Measurements from ENCODE around the gene OR5T2. TPM values are rescaled to one million over a fixed set of nuclear protein-coding genes. Genes with fewer than 3 reads are reported as not detected.

OR5T2 gene
- total and polyA plus RNA-seq, 7 experiments from 2014 or later, result not detected

- POLR2A ChIA-PET, result no interaction called here
- H3K4me3 Mint-ChIP-seq, result no peak overlapping the region
These were observed 36.7 kb downstream of the OR5T2 start for GRCh38 chr11:56197367-56197766.

GRCh38 chr11:56196705-56197104, 37.4 kb downstream of the OR5T2 start:
- H3K4me3 ChIP-seq (ENCODE audit: low read length), result no peak overlapping the region
- H3K36me3 Mint-ChIP-seq, result no peaks in the 10 kb centered on the region
- no peak for DNase-seq
- no peak overlapping the region for H3K27ac ChIP-seq (ENCODE audit: low read depth, low read length)
- no peak overlapping the region for H3K27ac Mint-ChIP-seq
- H3K4me1 ChIP-seq (ENCODE audit: control insufficient read depth in 2 of 2, insufficient read depth in 2 of 2, low read length in 2 of 2), result no peaks in the 10 kb centered on the region
- H3K9me3 ChIP-seq (ENCODE audit: control insufficient read depth in 2 of 3, low read length in 3 of 3), result no peaks in the 10 kb centered on the region
- no peaks in the 10 kb centered on the region for H3K27me3 Mint-ChIP-seq
- no peaks in the 10 kb centered on the region for H3K27me3 ChIP-seq (ENCODE audit: control insufficient read depth in 2 of 2, insufficient read depth in 2 of 2, low read length in 2 of 2)
- no peak for ATAC-seq
- no peak overlapping the region for H3K4me3 Mint-ChIP-seq
- H3K9me3 Mint-ChIP-seq, result peaks cover 0 to 22% (median 5%) of the 10 kb centered on the region in 11 donors
- H3K36me3 ChIP-seq (ENCODE audit: control insufficient read depth in 2 of 3, insufficient read depth in 3 of 3, low read length in 3 of 3), result no peaks in the 10 kb centered on the region
- CTCF ChIA-PET, result no interaction called here
- POLR2A ChIA-PET, result no interaction called here
- no peaks in the 10 kb centered on the region for H3K4me1 Mint-ChIP-seq
- intact Hi-C loops (cut with micrococcal nuclease), result no loop called here

More at GRCh38 chr11:56197367-56197766, 36.7 kb downstream of the OR5T2 start:
- CTCF ChIA-PET, result no interaction called here
- peaks cover 0 to 22% (median 5%) of the 10 kb centered on the region in 11 donors for H3K9me3 Mint-ChIP-seq
- no peak for DNase-seq
- Histone ChIP-seq H3K4me3 (ENCODE audit: low read length) (no peak overlapping the region), H3K36me3 (ENCODE audit: control insufficient read depth in 2 of 3, insufficient read depth in 3 of 3, low read length in 3 of 3) (no peaks in the 10 kb centered on the region), H3K9me3 (ENCODE audit: control insufficient read depth in 2 of 3, low read length in 3 of 3) (no peaks in the 10 kb centered on the region), H3K27ac (ENCODE audit: low read depth, low read length) (no peak overlapping the region), H3K27me3 (ENCODE audit: control insufficient read depth in 2 of 2, insufficient read depth in 2 of 2, low read length in 2 of 2) (no peaks in the 10 kb centered on the region), H3K4me1 (ENCODE audit: control insufficient read depth in 2 of 2, insufficient read depth in 2 of 2, low read length in 2 of 2) (no peaks in the 10 kb centered on the region)
- no peaks in the 10 kb centered on the region for H3K4me1 Mint-ChIP-seq
- ATAC-seq, result no peak
- H3K27ac Mint-ChIP-seq, result no peak overlapping the region
- intact Hi-C loops (cut with micrococcal nuclease), result no loop called here
- H3K27me3 Mint-ChIP-seq, result no peaks in the 10 kb centered on the region
- H3K36me3 Mint-ChIP-seq, result no peaks in the 10 kb centered on the region

- no peaks in the 10 kb centered on the region for H3K36me3 Mint-ChIP-seq
- intact Hi-C loops (cut with micrococcal nuclease), result no loop called here
- H3K4me3 ChIP-seq (ENCODE audit: low read length), result no peak overlapping the region
- ATAC-seq (no peak), DNase-seq (no peak)
- H3K4me1 Mint-ChIP-seq, result no peaks in the 10 kb centered on the region
- H3K4me3 Mint-ChIP-seq, result no peak overlapping the region
- peaks cover 3 to 28% (median 11%) of the 10 kb centered on the region in 11 donors for H3K9me3 Mint-ChIP-seq
- no peaks in the 10 kb centered on the region for H3K9me3 ChIP-seq (ENCODE audit: control insufficient read depth in 2 of 3, low read length in 3 of 3)
- CTCF ChIA-PET, result no interaction called here
- H3K27ac Mint-ChIP-seq, result no peak overlapping the region
- H3K36me3 ChIP-seq (ENCODE audit: control insufficient read depth in 2 of 3, insufficient read depth in 3 of 3, low read length in 3 of 3), result no peaks in the 10 kb centered on the region
- H3K4me1 ChIP-seq (ENCODE audit: control insufficient read depth in 2 of 2, insufficient read depth in 2 of 2, low read length in 2 of 2), result no peaks in the 10 kb centered on the region
- POLR2A ChIA-PET, result no interaction called here
- H3K27me3 ChIP-seq (ENCODE audit: control insufficient read depth in 2 of 2, insufficient read depth in 2 of 2, low read length in 2 of 2), result no peaks in the 10 kb centered on the region
- no peak overlapping the region for H3K27ac ChIP-seq (ENCODE audit: low read depth, low read length)
- H3K27me3 Mint-ChIP-seq, result no peaks in the 10 kb centered on the region
These were observed 45.5 kb downstream of the OR5T2 start for GRCh38 chr11:56188602-56189001.

GRCh38 chr11:56183459-56183858, 50.6 kb downstream of the OR5T2 start:
- Mint-ChIP-seq H3K4me3 (no peak overlapping the region), H3K36me3 (peaks cover 0 to 3% (median 0%) of the 10 kb centered on the region in 5 donors), H3K27me3 (no peaks in the 10 kb centered on the region), H3K27ac (no peak overlapping the region), H3K9me3 (peaks cover 2 to 32% (median 15%) of the 10 kb centered on the region in 11 donors), H3K4me1 (no peaks in the 10 kb centered on the region)
- POLR2A ChIA-PET, result no interaction called here
- ATAC-seq, result no peak
- H3K27me3 ChIP-seq (ENCODE audit: control insufficient read depth in 2 of 2, insufficient read depth in 2 of 2, low read length in 2 of 2), result no peaks in the 10 kb centered on the region
- no peaks in the 10 kb centered on the region for H3K4me1 ChIP-seq (ENCODE audit: control insufficient read depth in 2 of 2, insufficient read depth in 2 of 2, low read length in 2 of 2)
- no peak overlapping the region for H3K27ac ChIP-seq (ENCODE audit: low read depth, low read length)
- peaks cover 0 to 8% (median 0%) of the 10 kb centered on the region in 3 experiments for H3K9me3 ChIP-seq (ENCODE audit: control insufficient read depth in 2 of 3, low read length in 3 of 3)
- H3K4me3 ChIP-seq (ENCODE audit: low read length), result no peak overlapping the region
- CTCF ChIA-PET, result no interaction called here
- intact Hi-C loops (cut with micrococcal nuclease), result no loop called here
- DNase-seq, result no peak
- H3K36me3 ChIP-seq (ENCODE audit: control insufficient read depth in 2 of 3, insufficient read depth in 3 of 3, low read length in 3 of 3), result no peaks in the 10 kb centered on the region

Other genes with a start within 250 kb of the OR5T2 start
- gene OR5F1, start 239.6 kb downstream of the OR5T2 start, total RNA-seq, result not detected
- gene OR5F1, start 239.6 kb downstream of the OR5T2 start, polyA plus RNA-seq, result not detected
- not detected for gene OR5AS1, start 206.6 kb downstream of the OR5T2 start, total RNA-seq
- not detected for gene OR5AS1, start 206.6 kb downstream of the OR5T2 start, polyA plus RNA-seq
- gene OR8I2, start 140.9 kb downstream of the OR5T2 start, total RNA-seq, result not detected
- not detected for gene OR8I2, start 140.9 kb downstream of the OR5T2 start, polyA plus RNA-seq
- gene OR8H2, start 130.6 kb downstream of the OR5T2 start, total RNA-seq, result not detected
- gene OR8H2, start 130.6 kb downstream of the OR5T2 start, polyA plus RNA-seq, result not detected
- not detected for gene OR8H3, start 111.9 kb downstream of the OR5T2 start, total RNA-seq
- not detected for gene OR8H3, start 111.9 kb downstream of the OR5T2 start, polyA plus RNA-seq
- gene OR8J3, start 94.1 kb downstream of the OR5T2 start, total RNA-seq, result not detected
- gene OR8J3, start 94.1 kb downstream of the OR5T2 start, polyA plus RNA-seq, result not detected
- gene OR8K5, start 73.9 kb downstream of the OR5T2 start, total RNA-seq, result not detected
- gene OR8K5, start 73.9 kb downstream of the OR5T2 start, polyA plus RNA-seq, result not detected
- gene OR5J2, start 57.6 kb downstream of the OR5T2 start, total RNA-seq, result not detected
- not detected for gene OR5J2, start 57.6 kb downstream of the OR5T2 start, polyA plus RNA-seq
- not detected for gene OR5T3, start 18.0 kb upstream of the OR5T2 start, total RNA-seq
- not detected for gene OR5T3, start 18.0 kb upstream of the OR5T2 start, polyA plus RNA-seq
- not detected for gene OR5T1, start 39.9 kb upstream of the OR5T2 start, total RNA-seq
- gene OR5T1, start 39.9 kb upstream of the OR5T2 start, polyA plus RNA-seq, result not detected
- gene OR8H1, start 58.0 kb upstream of the OR5T2 start, total RNA-seq, result not detected
- gene OR8H1, start 58.0 kb upstream of the OR5T2 start, polyA plus RNA-seq, result not detected
- gene OR8K3, start 80.9 kb upstream of the OR5T2 start, total RNA-seq, result not detected
- gene OR8K3, start 80.9 kb upstream of the OR5T2 start, polyA plus RNA-seq, result not detected
- not detected for gene OR8K1, start 111.8 kb upstream of the OR5T2 start, total RNA-seq
- gene OR8K1, start 111.8 kb upstream of the OR5T2 start, polyA plus RNA-seq, result not detected
- gene OR8J1, start 120.0 kb upstream of the OR5T2 start, total RNA-seq, result not detected
- not detected for gene OR8J1, start 120.0 kb upstream of the OR5T2 start, polyA plus RNA-seq
- gene OR8U1, start 141.4 kb upstream of the OR5T2 start, total RNA-seq, result not detected
- not detected for gene OR8U1, start 141.4 kb upstream of the OR5T2 start, polyA plus RNA-seq
- not detected for gene OR5AL1, start 178.4 kb upstream of the OR5T2 start, total RNA-seq
- not detected for gene OR5AL1, start 178.4 kb upstream of the OR5T2 start, polyA plus RNA-seq
- not detected for gene OR5M3, start 239.1 kb upstream of the OR5T2 start, total RNA-seq
- gene OR5M3, start 239.1 kb upstream of the OR5T2 start, polyA plus RNA-seq, result not detected